Kidney (tissue), 14 donors: ENCODE measurements around the gene PLEKHG5. TPM values are rescaled to one million over a fixed set of nuclear protein-coding genes. Genes with fewer than 3 reads are reported as not detected.
A peak's percentile ranks its signal among the peaks of the same experiment; 100 is the strongest.

Source experiments
- DNase-seq, 5 donors: peaks; one replicate each; pipeline ENCODE4 v3.0.0-alpha.2; 2013 to 2020
- FAIRE-seq: peaks from 2 replicates; lab custom pipeline; 2012; peaks lifted over from hg19 to GRCh38; lab: Jason Lieb, UNC
- H3K27ac ChIP-seq, 2 donors: one replicate each; pipeline ENCODE4 v1.7.0; 2013; ENCODE audit warnings: low read depth in 2 of 2, low read length in 2 of 2, inconsistent platforms in 1 of 2
- H3K27me3 ChIP-seq: one replicate; pipeline ENCODE4 v1.7.1; 2013; ENCODE audit warnings: low read length, inconsistent platforms; ENCODE audit not compliant: control insufficient read depth, insufficient read depth
- H3K36me3 ChIP-seq, 3 donors: one replicate each; pipeline versions ENCODE4 v1.7.0 to v1.7.1; 2013; ENCODE audit warnings: low read length in 3 of 3, control low read depth in 1 of 3, inconsistent platforms in 1 of 3; ENCODE audit not compliant: insufficient read depth in 3 of 3, control insufficient read depth in 2 of 3
- H3K4me1 ChIP-seq, 3 donors: one replicate each; pipeline versions ENCODE4 v1.7.0 to v1.7.1; 2013; ENCODE audit warnings: low read length in 3 of 3, inconsistent platforms in 1 of 3, low read depth in 1 of 3; ENCODE audit not compliant: control insufficient read depth in 2 of 3, insufficient read depth in 2 of 3
- H3K4me3 ChIP-seq, 3 donors: one replicate each; pipeline versions ENCODE4 v1.7.0 to v1.8.1; 2013; ENCODE audit warnings: low read length in 3 of 3, control low read depth in 1 of 3, inconsistent platforms in 1 of 3
- H3K9ac ChIP-seq, 3 donors: one replicate each; pipeline versions ENCODE4 v1.7.0 to v1.7.1; 2013; ENCODE audit warnings: low read length in 3 of 3, control low read depth in 1 of 3, inconsistent platforms in 1 of 3
- H3K9me3 ChIP-seq, 3 donors: one replicate each; pipeline versions ENCODE4 v1.7.0 to v1.7.1; 2013; ENCODE audit warnings: low read length in 3 of 3, control low read depth in 1 of 3, inconsistent platforms in 1 of 3; ENCODE audit not compliant: control insufficient read depth in 2 of 3, insufficient read depth in 1 of 3
- intact Hi-C: fragments of 100-400 bp; cut with DNase I; formaldehyde crosslinking; loops from one replicate; pipeline ENCODE4 v1.11.1; 2022
- polyA plus RNA-seq: library from polyadenylated mRNA; stranded (reverse); fragments of 350-450 nt; fragmentation: Illumina TruSeq; extraction: RNeasy Lipid Tissue Mini Kit (QIAGEN cat#74804); gene quantifications from one replicate; pipeline ENCODE4 v1.2.3, GENCODE V29; 2014; ENCODE audit warnings: low read depth, low replicate concordance; ENCODE audit not compliant: insufficient read depth
- total RNA-seq: library from RNA; stranded (reverse); fragmentation: NEBNext Ultra II Directional; extraction: Animal tissue kit (Norgen Biotek cat#: 25700); gene quantifications from one replicate; pipeline ENCODE4 v1.2.1, GENCODE V29; 2021
- TF ChIP-seq, protein P1 (sequence below): IDR thresholded peaks from 3 replicates; pipeline ENCODE4 v1.5.1; 2012; ENCODE audit warnings: mild to moderate bottlenecking, moderate library complexity, borderline replicate concordance; ENCODE audit not compliant: insufficient read depth; ENCODE audit errors: extremely low read depth
- donor health status: control.
- donor health status: control.
- donor health status: control.
- donor health status: control.
- donor health status: control.
- donor health status: DM: yes; HTN: yes; CAD: no.
- donor health status: Normal renal cell carcinoma (clear cell type).

Gene PLEKHG5
- total and polyA plus RNA-seq, 2 donors from 2014 or later: 4.4 to 14.0 TPM

DNA sequence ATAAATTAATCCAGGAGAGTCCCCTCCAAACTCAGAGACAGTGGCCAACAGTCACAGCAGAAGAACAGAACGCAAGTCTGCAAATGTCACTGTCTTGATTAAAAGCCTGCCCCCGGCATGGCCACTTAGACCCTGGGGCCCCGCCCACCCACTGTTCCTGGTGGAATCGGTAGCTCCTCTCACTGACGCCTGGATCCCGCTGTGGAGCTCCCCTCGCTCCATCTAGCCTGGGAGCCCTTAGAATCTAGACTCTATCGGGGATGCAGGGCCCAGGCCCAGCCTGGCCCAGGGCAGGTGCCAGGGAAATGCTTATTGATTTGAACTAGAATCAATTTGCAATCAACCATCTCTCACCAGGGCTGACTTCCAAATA, 21.4 kb upstream of the PLEKHG5 start:
- no peaks in the 10 kb centered on the region for H3K27me3 ChIP-seq
- intact Hi-C loops: no loop called here
- no peaks in the 10 kb centered on the region for H3K36me3 ChIP-seq
- H3K4me3 ChIP-seq: no peak overlapping the region
- H3K9ac ChIP-seq: no peak overlapping the region
- DNase-seq: peak in 1 of 5 donors; percentile 41
- no peaks in the 10 kb centered on the region for H3K4me1 ChIP-seq
- TF ChIP-seq, protein P1, sequence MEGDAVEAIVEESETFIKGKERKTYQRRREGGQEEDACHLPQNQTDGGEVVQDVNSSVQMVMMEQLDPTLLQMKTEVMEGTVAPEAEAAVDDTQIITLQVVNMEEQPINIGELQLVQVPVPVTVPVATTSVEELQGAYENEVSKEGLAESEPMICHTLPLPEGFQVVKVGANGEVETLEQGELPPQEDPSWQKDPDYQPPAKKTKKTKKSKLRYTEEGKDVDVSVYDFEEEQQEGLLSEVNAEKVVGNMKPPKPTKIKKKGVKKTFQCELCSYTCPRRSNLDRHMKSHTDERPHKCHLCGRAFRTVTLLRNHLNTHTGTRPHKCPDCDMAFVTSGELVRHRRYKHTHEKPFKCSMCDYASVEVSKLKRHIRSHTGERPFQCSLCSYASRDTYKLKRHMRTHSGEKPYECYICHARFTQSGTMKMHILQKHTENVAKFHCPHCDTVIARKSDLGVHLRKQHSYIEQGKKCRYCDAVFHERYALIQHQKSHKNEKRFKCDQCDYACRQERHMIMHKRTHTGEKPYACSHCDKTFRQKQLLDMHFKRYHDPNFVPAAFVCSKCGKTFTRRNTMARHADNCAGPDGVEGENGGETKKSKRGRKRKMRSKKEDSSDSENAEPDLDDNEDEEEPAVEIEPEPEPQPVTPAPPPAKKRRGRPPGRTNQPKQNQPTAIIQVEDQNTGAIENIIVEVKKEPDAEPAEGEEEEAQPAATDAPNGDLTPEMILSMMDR: no peak
- H3K27ac ChIP-seq: no peak overlapping the region
- FAIRE-seq: no peak
- H3K9me3 ChIP-seq: no peaks in the 10 kb centered on the region

DNA sequence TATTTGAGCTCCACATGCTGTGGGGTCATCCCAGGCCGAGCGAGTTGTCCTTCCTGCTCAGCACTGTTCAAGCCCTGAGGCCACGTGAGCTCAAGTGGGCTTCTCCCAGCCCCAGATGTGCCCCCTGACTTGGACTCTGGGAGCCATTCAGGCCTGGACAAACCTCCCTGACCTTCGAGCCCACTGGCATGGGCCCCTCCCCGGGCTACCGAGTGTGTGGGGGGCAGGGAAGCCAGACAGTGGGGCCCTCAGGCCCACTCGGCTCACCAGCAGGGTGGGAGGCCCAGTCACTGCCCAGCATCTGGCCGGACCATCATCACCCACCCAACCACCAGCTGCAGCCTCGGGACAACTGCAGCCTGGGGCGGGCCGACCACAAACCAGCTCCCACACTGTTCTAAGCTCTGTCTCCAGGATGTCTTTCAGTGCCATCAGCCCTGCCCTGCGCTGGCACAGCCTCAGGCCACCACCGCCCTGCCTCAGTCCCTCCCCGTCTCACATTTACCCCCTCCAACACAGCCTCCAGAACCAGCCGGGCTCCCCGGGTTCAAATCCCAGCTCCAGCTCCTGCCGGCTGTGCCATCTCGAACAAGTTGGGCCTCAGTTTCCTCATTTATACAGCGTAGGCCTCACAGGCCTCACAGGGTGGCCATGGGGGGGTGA, 20.9 kb upstream of the PLEKHG5 start:
- FAIRE-seq: no peak
- Histone ChIP-seq H3K4me3 (no peak overlapping the region), H3K4me1 (no peaks in the 10 kb centered on the region), H3K27ac (no peak overlapping the region), H3K36me3 (no peaks in the 10 kb centered on the region), H3K27me3 (no peaks in the 10 kb centered on the region), H3K9me3 (no peaks in the 10 kb centered on the region), H3K9ac (no peak overlapping the region)
- peak in 4 of 5 donors; percentile 30 to 52 (median 48) for DNase-seq
- intact Hi-C loops: no loop called here
- TF ChIP-seq, protein P1: no peak

DNA sequence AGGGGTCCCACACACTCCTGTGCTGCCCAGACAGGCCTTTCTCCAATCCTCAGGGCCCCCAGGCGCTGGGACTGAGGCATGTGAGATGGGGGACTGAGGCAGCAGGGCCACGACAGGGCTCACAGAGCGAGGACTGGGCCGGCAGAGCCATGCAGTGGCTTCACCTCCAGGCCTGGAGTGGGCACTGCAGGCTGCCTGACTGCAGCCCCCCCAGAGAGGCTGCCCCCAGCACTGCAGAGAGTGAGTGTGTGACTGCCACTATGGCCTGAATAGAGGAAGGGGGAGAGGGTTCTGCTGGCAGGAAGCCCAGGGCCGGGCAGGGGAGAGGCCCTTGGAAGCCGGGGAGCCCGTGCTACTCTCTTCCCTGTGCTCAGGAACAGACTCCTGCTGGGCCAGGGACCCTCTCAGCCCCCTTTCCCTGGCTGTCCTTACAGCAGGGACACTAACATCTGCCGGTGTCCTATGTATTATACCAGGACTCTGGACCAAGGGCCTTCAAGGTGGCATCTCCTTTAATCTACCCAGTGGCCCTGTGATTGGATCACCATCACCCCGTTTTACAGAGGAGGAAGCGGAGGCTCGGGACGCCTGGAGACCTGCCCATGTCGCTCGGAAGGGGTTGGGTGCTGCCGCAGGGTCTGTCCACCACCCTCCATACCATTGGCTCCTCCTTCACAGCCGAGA, 20.2 kb upstream of the PLEKHG5 start:
- Histone ChIP-seq H3K4me3 (no peak overlapping the region), H3K36me3 (no peaks in the 10 kb centered on the region), H3K4me1 (no peaks in the 10 kb centered on the region), H3K9ac (no peak overlapping the region), H3K9me3 (no peaks in the 10 kb centered on the region), H3K27ac (no peak overlapping the region), H3K27me3 (no peaks in the 10 kb centered on the region)
- intact Hi-C loops: no loop called here
- FAIRE-seq (no peak), DNase-seq (peak in 2 of 5 donors; percentile 14 to 60)
- TF ChIP-seq, protein P1: no peak
